Mucosa of rectum (tissue), 2 donors: ENCODE measurements around the gene TBC1D4.

Source experiments
- H3K27ac ChIP-seq, 2 donors: one replicate each; pipeline ENCODE4 v1.7.0; 2013; ENCODE audit warnings: inconsistent platforms in 2 of 2, low read depth in 2 of 2, low read length in 2 of 2
- H3K27me3 ChIP-seq, 2 donors: one replicate each; pipeline ENCODE4 v1.7.0; 2013; ENCODE audit warnings: low read length in 2 of 2; ENCODE audit not compliant: control insufficient read depth in 2 of 2, insufficient read depth in 2 of 2
- H3K36me3 ChIP-seq, 2 donors: one replicate each; pipeline ENCODE4 v1.7.0; 2013; ENCODE audit warnings: low read length in 2 of 2; ENCODE audit not compliant: control insufficient read depth in 2 of 2, insufficient read depth in 2 of 2
- H3K4me1 ChIP-seq, 2 donors: one replicate each; pipeline ENCODE4 v1.7.0; 2013; ENCODE audit warnings: low read length in 2 of 2, mild to moderate bottlenecking in 1 of 2; ENCODE audit not compliant: control insufficient read depth in 2 of 2, insufficient read depth in 2 of 2
- H3K4me3 ChIP-seq, 2 donors: one replicate each; pipeline ENCODE4 v1.7.0; 2013; ENCODE audit warnings: low read length in 2 of 2
- H3K9ac ChIP-seq, 2 donors: one replicate each; pipeline ENCODE4 v1.7.0; 2013; ENCODE audit warnings: low read length in 2 of 2, low read depth in 1 of 2, mild to moderate bottlenecking in 1 of 2
- H3K9me3 ChIP-seq, 2 donors: one replicate each; pipeline ENCODE4 v1.7.0; 2013; ENCODE audit warnings: low read length in 2 of 2; ENCODE audit not compliant: control insufficient read depth in 2 of 2
- donor health status: healthy.
- donor health status: Normal muscosa, but diverticular disease.

The TBC1D4 gene

GRCh38 chr13:75375329-75375728 lies 106.6 kb downstream of the TBC1D4 start:
- no peak overlapping the region for H3K4me3 ChIP-seq
- H3K4me1 ChIP-seq, result no peaks in the 10 kb centered on the region
- H3K36me3 ChIP-seq, result no peaks in the 10 kb centered on the region
- no peaks in the 10 kb centered on the region for H3K27me3 ChIP-seq
- H3K9me3 ChIP-seq, result no peaks in the 10 kb centered on the region
- H3K27ac ChIP-seq, result no peak overlapping the region
- no peak overlapping the region for H3K9ac ChIP-seq

DNA sequence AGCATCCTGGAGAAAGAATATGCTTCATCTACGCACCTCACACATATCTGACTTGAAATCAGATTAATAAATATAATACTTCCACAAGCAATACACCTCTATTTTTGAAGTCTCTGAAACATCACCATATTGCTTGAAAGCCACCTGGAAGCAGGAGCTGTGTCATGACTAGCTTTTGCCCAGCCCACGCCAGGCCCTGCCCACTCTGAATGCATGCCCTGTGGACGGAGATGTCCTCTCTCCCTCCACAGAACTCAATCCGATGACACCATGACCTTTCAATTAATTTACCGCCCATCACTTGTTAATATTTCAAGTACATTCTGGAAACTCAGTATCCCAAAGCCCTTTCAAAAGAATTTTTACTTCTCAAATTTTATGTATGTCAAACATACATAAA lies 108.0 kb downstream of the TBC1D4 start:
- H3K9ac ChIP-seq, result no peak overlapping the region
- no peak overlapping the region for H3K4me3 ChIP-seq
- no peaks in the 10 kb centered on the region for H3K27me3 ChIP-seq
- no peaks in the 10 kb centered on the region for H3K36me3 ChIP-seq
- H3K27ac ChIP-seq, result no peak overlapping the region
- H3K4me1 ChIP-seq, result no peaks in the 10 kb centered on the region
- no peaks in the 10 kb centered on the region for H3K9me3 ChIP-seq

- no peak overlapping the region for H3K27ac ChIP-seq
- H3K9me3 ChIP-seq, result no peaks in the 10 kb centered on the region
- H3K4me1 ChIP-seq, result no peaks in the 10 kb centered on the region
- no peak overlapping the region for H3K9ac ChIP-seq
- H3K27me3 ChIP-seq, result no peaks in the 10 kb centered on the region
- no peaks in the 10 kb centered on the region for H3K36me3 ChIP-seq
- no peak overlapping the region for H3K4me3 ChIP-seq
Observed at GRCh38 chr13:75372923-75373841, 108.8 kb downstream of the TBC1D4 start.

GRCh38 chr13:75372517-75372916 lies 109.5 kb downstream of the TBC1D4 start:
- Histone ChIP-seq H3K4me1 (no peaks in the 10 kb centered on the region), H3K27ac (no peak overlapping the region), H3K4me3 (no peak overlapping the region), H3K27me3 (no peaks in the 10 kb centered on the region), H3K36me3 (no peaks in the 10 kb centered on the region), H3K9ac (no peak overlapping the region), H3K9me3 (no peaks in the 10 kb centered on the region)

DNA sequence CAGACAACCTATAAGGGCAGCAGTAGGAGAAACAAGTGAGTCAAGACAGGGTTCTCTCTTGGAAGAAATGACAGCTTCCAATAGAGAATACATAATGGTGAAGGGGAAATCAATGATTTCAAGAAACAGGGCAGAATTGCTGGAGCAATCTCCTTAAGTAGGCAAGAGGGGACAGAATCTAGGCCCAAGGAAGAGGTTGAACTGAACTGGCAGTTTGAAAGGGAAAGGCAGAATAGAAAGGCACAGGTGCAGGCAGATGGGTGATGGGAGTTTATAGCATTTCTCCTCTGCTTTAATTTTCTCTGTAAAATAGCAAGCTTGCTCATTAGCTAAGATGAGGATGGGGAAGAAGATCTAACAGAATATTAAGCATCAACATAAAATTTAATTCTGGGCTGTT lies 110.8 kb downstream of the TBC1D4 start:
- H3K27me3 ChIP-seq, result no peaks in the 10 kb centered on the region
- no peak overlapping the region for H3K9ac ChIP-seq
- no peak overlapping the region for H3K27ac ChIP-seq
- no peaks in the 10 kb centered on the region for H3K4me1 ChIP-seq
- no peaks in the 10 kb centered on the region for H3K36me3 ChIP-seq
- no peaks in the 10 kb centered on the region for H3K9me3 ChIP-seq
- no peak overlapping the region for H3K4me3 ChIP-seq

DNA sequence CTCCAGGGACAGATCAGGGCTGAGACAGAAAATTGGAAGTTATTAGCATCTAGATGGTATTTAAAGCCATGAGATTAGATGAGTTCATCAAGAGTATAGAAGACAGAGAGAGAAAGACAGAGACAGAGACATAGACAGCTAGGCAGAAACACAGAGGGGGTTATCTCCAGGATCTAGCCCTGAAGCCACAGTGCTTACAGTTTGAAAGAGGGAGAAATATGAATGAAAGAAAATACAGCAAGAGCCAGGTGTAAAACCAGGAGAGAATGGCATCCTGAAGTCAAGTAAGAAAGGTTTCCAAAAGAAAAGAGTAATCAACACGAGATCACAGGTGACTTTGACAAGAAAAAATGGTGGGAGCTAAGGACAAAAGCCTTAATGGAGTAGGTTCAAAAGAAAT lies 111.2 kb downstream of the TBC1D4 start:
- H3K9ac ChIP-seq, result no peak overlapping the region
- no peak overlapping the region for H3K4me3 ChIP-seq
- H3K27me3 ChIP-seq, result no peaks in the 10 kb centered on the region
- H3K4me1 ChIP-seq, result no peaks in the 10 kb centered on the region
- no peaks in the 10 kb centered on the region for H3K36me3 ChIP-seq
- no peaks in the 10 kb centered on the region for H3K9me3 ChIP-seq
- no peak overlapping the region for H3K27ac ChIP-seq

- Histone ChIP-seq H3K36me3 (no peaks in the 10 kb centered on the region), H3K27ac (no peak overlapping the region), H3K9ac (no peak overlapping the region), H3K9me3 (no peaks in the 10 kb centered on the region), H3K4me3 (no peak overlapping the region), H3K4me1 (no peaks in the 10 kb centered on the region), H3K27me3 (no peaks in the 10 kb centered on the region)
Observed at GRCh38 chr13:75369981-75370380, 112.0 kb downstream of the TBC1D4 start.

GRCh38 chr13:75368167-75368566 lies 113.8 kb downstream of the TBC1D4 start:
- Histone ChIP-seq H3K4me1 (no peaks in the 10 kb centered on the region), H3K4me3 (no peak overlapping the region), H3K27ac (no peak overlapping the region), H3K27me3 (no peaks in the 10 kb centered on the region), H3K9ac (no peak overlapping the region), H3K36me3 (no peaks in the 10 kb centered on the region), H3K9me3 (no peaks in the 10 kb centered on the region)

DNA sequence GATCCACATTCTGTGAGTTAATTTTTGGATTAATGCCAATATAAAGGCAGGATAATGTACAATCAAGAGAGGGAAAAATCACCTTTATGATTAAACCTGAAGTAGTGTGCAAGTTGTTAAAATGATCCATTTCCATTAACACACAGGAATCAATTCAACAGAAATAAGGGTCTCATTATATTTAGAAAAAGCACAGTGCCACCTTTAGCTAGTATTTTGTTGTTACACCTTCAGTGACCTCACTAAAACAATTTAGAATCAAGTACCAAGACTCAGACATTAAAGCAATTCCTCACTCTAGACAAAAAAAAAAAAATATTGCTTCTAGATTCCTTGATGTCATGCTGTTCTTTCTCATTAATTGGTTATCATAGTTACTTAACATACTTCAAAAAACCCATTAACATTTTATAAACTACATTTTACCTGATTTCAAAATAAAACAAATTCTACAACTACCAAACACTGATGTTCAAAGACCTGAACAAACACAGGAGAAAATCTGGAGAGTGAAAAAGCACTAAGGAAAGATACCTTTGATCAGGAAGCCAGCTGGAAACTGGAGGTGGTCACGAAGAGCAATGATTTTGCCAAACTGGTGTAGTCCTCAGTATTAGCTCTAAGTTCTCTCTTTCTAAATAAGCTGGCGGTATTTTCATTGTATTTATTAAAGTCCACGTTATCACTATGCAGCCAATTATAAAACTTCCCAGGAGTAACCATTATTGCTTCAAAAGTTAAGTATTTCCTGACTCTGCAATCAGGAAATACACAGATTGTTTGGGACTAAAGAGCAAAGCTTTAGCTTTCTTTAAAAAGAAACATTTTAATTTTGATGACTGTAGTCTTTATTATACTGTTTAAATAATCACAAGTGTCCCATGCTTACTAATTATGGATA lies 115.3 kb downstream of the TBC1D4 start:
- no peaks in the 10 kb centered on the region for H3K36me3 ChIP-seq
- H3K4me3 ChIP-seq, result no peak overlapping the region
- H3K27ac ChIP-seq, result no peak overlapping the region
- no peak overlapping the region for H3K9ac ChIP-seq
- no peaks in the 10 kb centered on the region for H3K9me3 ChIP-seq
- no peaks in the 10 kb centered on the region for H3K4me1 ChIP-seq
- no peaks in the 10 kb centered on the region for H3K27me3 ChIP-seq

GRCh38 chr13:75365724-75366173 lies 116.2 kb downstream of the TBC1D4 start:
- no peaks in the 10 kb centered on the region for H3K27me3 ChIP-seq
- no peaks in the 10 kb centered on the region for H3K9me3 ChIP-seq
- H3K27ac ChIP-seq, result no peak overlapping the region
- no peaks in the 10 kb centered on the region for H3K4me1 ChIP-seq
- H3K4me3 ChIP-seq, result no peak overlapping the region
- H3K9ac ChIP-seq, result no peak overlapping the region
- H3K36me3 ChIP-seq, result no peaks in the 10 kb centered on the region
